Measurements from ENCODE around the gene SYP.

DNA sequence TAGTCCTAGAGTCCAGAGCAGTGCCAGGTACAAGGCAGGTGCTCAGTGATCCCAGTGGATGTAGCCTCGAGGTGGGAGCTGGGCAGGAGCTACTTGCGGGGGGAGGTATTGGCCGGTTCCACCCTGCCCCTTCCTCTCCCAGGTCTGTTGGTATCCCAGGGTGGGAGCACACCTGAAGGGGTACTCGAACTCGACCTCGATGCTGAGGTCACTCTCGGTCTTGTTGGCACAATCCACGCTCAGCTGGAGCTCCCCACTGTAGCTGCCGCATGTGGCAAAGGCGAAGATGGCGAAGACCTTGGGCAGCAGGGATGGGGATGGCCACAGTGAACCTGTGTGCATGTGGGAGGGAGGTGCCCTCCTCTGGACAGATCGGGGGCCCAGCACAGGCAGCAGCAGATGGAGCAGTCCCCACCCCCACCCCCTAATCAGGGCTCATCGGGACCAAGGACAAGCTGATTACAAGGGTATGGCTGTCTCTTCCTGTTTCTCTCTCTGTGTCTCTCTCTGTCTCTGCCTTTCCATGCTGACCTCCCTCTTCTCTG lies 2.4 kb downstream of the SYP start:
- TF ChIP-seq POLR2AphosphoS5 (IDR thresholded peaks at IDR 0.05) = no peak
- TF ChIP-seq, protein P1, sequence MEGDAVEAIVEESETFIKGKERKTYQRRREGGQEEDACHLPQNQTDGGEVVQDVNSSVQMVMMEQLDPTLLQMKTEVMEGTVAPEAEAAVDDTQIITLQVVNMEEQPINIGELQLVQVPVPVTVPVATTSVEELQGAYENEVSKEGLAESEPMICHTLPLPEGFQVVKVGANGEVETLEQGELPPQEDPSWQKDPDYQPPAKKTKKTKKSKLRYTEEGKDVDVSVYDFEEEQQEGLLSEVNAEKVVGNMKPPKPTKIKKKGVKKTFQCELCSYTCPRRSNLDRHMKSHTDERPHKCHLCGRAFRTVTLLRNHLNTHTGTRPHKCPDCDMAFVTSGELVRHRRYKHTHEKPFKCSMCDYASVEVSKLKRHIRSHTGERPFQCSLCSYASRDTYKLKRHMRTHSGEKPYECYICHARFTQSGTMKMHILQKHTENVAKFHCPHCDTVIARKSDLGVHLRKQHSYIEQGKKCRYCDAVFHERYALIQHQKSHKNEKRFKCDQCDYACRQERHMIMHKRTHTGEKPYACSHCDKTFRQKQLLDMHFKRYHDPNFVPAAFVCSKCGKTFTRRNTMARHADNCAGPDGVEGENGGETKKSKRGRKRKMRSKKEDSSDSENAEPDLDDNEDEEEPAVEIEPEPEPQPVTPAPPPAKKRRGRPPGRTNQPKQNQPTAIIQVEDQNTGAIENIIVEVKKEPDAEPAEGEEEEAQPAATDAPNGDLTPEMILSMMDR (IDR thresholded peaks at IDR 0.05) = no peak
